ENCODE results near the gene PLA2G6.

PLA2G6 gene

GRCh38 chr22:38067761-38068360, 113.8 kb downstream of the PLA2G6 start:
- no peak for DNase-seq

GRCh38 chr22:38067028-38067415, 114.6 kb downstream of the PLA2G6 start:
- DNase-seq = no peak

- no peak for DNase-seq
Measured at GRCh38 chr22:38066381-38067027, 115.1 kb downstream of the PLA2G6 start.

- no peak for DNase-seq
Measured at GRCh38 chr22:38065539-38065938, 116.1 kb downstream of the PLA2G6 start.

- no peak for DNase-seq
Measured at GRCh38 chr22:38062791-38063190, 118.8 kb downstream of the PLA2G6 start.

All from NCI-H524 (cell line).